D721Med (cell line): Measurements from ENCODE around the gene DROSHA.

ENCODE experiments used
- DNase-seq: peaks from one replicate; pipeline ENCODE4 v3.0.0; 2011; ENCODE audit warnings: low spot score; ENCODE audit not compliant: insufficient read length
- FAIRE-seq: peaks from 2 replicates; lab custom pipeline; 2011; peaks lifted over from hg19 to GRCh38; lab: Jason Lieb, UNC
- CTCF ChIP-seq: IDR thresholded peaks from 2 replicates; pipeline ENCODE4 v1.5.1; 2012; ENCODE audit warnings: mild to moderate bottlenecking, control low read depth; ENCODE audit not compliant: insufficient read depth; ENCODE audit errors: missing control alignments

Gene DROSHA

DNA sequence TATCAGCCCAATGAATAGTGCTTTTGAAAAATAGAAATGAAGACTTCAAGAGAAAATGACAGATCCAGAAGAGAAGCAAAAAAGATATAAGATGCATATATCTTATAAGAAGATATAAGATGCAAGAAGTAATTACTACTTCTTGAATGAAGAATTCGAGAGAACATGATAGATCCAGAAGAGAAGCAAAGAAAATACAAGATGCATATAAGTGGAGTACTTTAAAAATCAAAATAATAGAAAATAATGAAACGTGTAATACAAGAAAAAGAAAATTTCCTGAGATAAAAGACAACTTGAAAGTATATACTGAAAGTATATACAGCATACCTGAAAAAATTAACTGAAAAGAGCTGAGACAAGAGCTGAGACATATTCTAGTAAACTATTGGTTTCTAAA is 76.7 kb downstream of the DROSHA start:
- TF ChIP-seq CTCF = no peak
- DNase-seq = no peak
- no peak for FAIRE-seq

- DNase-seq (no peak), FAIRE-seq (no peak)
- no peak for TF ChIP-seq CTCF
Observed at GRCh38 chr5:31453522-31453921, 78.4 kb downstream of the DROSHA start.

DNA sequence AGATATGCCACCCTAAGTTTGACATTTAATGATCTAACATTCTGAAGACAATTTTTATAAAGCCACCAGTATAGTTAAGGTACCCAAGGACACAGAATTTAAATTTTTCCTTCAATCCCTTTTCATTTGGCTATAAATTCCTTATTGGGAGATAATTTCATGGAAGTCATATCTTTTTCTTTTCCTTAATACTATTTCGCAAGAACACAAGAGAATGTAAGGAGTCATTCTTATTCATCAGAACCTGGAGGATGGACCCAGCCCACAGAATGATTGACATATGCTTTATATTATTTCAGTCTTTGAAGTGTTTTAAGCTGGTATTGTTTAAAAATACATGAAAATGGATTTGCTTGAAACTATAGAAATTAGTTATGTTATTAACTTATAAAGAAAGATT is 79.6 kb downstream of the DROSHA start:
- FAIRE-seq = no peak
- no peak for TF ChIP-seq CTCF

GRCh38 chr5:31449962-31450361 is 81.9 kb downstream of the DROSHA start:
- no peak for DNase-seq
- no peak for TF ChIP-seq CTCF
- FAIRE-seq = no peak

More for the DNA sequence above, 79.6 kb downstream of the DROSHA start:
- no peak for DNase-seq

DNA sequence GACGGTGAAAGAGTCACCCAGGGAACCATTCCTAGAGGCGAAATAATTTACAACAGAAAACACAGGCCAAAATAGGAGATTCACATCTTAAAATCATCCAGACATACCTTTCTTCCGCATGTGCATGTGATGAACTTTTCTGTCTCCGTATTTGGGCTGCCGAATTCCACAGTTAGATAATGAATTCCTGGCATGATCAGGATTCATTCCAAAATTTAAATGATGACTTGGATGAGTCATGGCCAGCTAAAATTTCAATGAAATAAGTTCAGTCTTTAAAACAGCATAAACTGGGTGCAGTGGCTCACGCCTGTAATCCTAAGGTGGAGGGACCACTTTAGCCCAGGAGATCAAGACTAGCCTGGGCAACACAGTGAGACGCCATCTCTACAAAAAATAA is 82.7 kb downstream of the DROSHA start:
- FAIRE-seq (no peak), DNase-seq (no peak)
- no peak for TF ChIP-seq CTCF

GRCh38 chr5:31445041-31445600 is 86.8 kb downstream of the DROSHA start:
- TF ChIP-seq CTCF = no peak
- DNase-seq (no peak), FAIRE-seq (no peak)

DNA sequence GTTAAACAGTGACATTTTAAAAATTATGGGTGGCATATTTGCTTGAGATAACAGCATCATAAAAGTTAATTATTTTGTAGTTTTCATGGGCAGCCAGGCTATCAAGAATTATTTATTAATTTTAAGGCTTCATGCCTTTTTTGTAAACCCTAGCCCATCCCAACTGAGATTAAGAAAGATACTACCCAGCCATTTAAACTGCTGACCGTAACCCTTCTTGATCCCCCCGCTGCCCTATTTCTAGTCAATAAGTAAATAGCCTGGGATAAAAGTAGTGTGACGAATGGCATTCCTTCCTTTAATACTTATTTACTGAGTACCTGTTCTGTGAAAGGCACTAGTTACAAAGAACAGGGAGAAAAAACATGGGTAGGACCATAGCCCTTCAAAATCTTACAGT is 88.3 kb downstream of the DROSHA start:
- no peak for FAIRE-seq
- no peak for TF ChIP-seq CTCF
- no peak for DNase-seq
